GM20000 (cell line): ENCODE measurements around the gene USP46.

Experiments
- DNase-seq: peaks from one replicate; pipeline ENCODE4 v3.0.0; 2012; ENCODE audit warnings: low spot score
- CTCF ChIP-seq: IDR thresholded peaks from 2 replicates; pipeline ENCODE4 v1.5.1; 2012; ENCODE audit warnings: mild to moderate bottlenecking, control low read depth; ENCODE audit errors: extremely low read depth, missing control alignments

Gene USP46

GRCh38 chr4:52576326-52576725 lies 82.8 kb downstream of the USP46 start:
- TF ChIP-seq CTCF = no peak
- DNase-seq = no peak

GRCh38 chr4:52575406-52575805 lies 83.7 kb downstream of the USP46 start:
- no peak for DNase-seq
- TF ChIP-seq CTCF = no peak

GRCh38 chr4:52574036-52574435 lies 85.1 kb downstream of the USP46 start:
- no peak for TF ChIP-seq CTCF
- no peak for DNase-seq

- DNase-seq = no peak
- no peak for TF ChIP-seq CTCF
Observed at GRCh38 chr4:52573551-52573950, 85.5 kb downstream of the USP46 start.

- DNase-seq = no peak
- TF ChIP-seq CTCF = no peak
Observed at GRCh38 chr4:52572936-52573485, 86.1 kb downstream of the USP46 start.

- DNase-seq = no peak
- no peak for TF ChIP-seq CTCF
Observed at GRCh38 chr4:52568351-52568750, 90.8 kb downstream of the USP46 start.

GRCh38 chr4:52566136-52567031 lies 92.7 kb downstream of the USP46 start:
- DNase-seq = no peak
- no peak for TF ChIP-seq CTCF
